NB4 (cell line): Measurements from ENCODE around the gene ATG4D.

Experiments used
- MAX ChIP-seq: IDR thresholded peaks from 2 replicates; pipeline ENCODE4 v1.6.1; 2011; ENCODE audit warnings: low read depth, low read length
- MYC ChIP-seq: IDR thresholded peaks from 2 replicates; pipeline ENCODE4 v1.6.1; 2011; ENCODE audit warnings: low read depth, low read length
- POLR2A ChIP-seq: IDR thresholded peaks from 2 replicates; pipeline ENCODE4 v1.6.1; 2011; ENCODE audit warnings: mild to moderate bottlenecking; ENCODE audit not compliant: insufficient read length; ENCODE audit errors: extremely low read depth
- TF ChIP-seq, protein P1 (sequence below): IDR thresholded peaks from one replicate; pipeline ENCODE4 v1.5.1; 2012; ENCODE audit warnings: low read depth, low read length

- TF ChIP-seq MAX (no peak), POLR2A (no peak), MYC (no peak)
- TF ChIP-seq, protein P1, sequence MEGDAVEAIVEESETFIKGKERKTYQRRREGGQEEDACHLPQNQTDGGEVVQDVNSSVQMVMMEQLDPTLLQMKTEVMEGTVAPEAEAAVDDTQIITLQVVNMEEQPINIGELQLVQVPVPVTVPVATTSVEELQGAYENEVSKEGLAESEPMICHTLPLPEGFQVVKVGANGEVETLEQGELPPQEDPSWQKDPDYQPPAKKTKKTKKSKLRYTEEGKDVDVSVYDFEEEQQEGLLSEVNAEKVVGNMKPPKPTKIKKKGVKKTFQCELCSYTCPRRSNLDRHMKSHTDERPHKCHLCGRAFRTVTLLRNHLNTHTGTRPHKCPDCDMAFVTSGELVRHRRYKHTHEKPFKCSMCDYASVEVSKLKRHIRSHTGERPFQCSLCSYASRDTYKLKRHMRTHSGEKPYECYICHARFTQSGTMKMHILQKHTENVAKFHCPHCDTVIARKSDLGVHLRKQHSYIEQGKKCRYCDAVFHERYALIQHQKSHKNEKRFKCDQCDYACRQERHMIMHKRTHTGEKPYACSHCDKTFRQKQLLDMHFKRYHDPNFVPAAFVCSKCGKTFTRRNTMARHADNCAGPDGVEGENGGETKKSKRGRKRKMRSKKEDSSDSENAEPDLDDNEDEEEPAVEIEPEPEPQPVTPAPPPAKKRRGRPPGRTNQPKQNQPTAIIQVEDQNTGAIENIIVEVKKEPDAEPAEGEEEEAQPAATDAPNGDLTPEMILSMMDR, result no peak
Observed at GRCh38 chr19:10577951-10578350, 34.2 kb downstream of the ATG4D start.
